ENCODE results near the gene GALNT18.

Gene GALNT18

DNA sequence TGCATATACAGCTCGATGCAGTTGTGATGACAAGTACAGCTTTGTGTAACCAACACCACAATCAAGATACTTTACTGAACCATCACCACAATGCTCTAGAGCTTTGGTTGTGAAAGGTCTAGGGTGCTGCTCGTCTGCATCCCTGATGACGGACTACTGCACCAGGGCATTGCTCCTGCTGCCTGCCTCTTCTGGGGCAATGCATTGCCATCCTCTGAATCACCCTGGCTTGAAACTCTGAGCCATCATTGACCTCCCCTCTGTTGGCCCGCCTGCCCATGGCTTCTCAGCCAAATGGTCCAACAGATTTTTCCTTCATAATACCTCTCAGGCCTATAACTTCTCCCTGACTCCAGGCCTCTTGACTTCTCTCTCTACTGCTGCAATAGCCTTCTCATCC lies 191.4 kb downstream of the GALNT18 start:
- H3K4me3 Mint-ChIP-seq = no peak overlapping the region
- no peaks in the 10 kb centered on the region for H3K9me3 Mint-ChIP-seq
- DNase-seq (ENCODE audit: low spot score) = no peak
- no peaks in the 10 kb centered on the region for H3K4me1 Mint-ChIP-seq (ENCODE audit: low read depth)
- H3K36me3 Mint-ChIP-seq (ENCODE audit: low read depth) = no peaks in the 10 kb centered on the region
- no peaks in the 10 kb centered on the region for H3K27me3 Mint-ChIP-seq (ENCODE audit: low read depth)
- H3K27ac Mint-ChIP-seq = no peak overlapping the region

DNA sequence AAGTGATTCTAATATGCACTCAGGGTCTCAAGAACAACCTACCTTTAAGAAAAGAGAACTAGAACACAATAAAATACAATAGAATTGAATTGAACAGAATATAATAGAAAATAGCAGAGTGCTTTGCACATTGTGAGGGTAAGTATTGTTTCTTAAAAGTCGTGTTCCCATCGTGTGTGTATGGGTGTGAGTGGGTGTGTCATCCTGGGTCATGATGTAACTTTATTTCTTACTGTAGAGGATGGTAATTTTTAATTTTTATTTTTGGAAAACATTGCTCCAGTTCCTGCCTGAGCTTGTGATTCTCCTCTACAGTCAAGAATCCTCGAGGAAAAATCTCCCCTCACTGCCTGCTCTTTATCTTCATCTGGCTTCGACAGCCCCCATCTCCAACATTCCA lies 193.1 kb downstream of the GALNT18 start:
- Mint-ChIP-seq H3K4me3 (no peak overlapping the region), H3K27ac (no peak overlapping the region), H3K4me1 (ENCODE audit: low read depth) (no peaks in the 10 kb centered on the region), H3K27me3 (ENCODE audit: low read depth) (no peaks in the 10 kb centered on the region), H3K9me3 (no peaks in the 10 kb centered on the region), H3K36me3 (ENCODE audit: low read depth) (no peaks in the 10 kb centered on the region)
- DNase-seq (ENCODE audit: low spot score) = no peak

DNA sequence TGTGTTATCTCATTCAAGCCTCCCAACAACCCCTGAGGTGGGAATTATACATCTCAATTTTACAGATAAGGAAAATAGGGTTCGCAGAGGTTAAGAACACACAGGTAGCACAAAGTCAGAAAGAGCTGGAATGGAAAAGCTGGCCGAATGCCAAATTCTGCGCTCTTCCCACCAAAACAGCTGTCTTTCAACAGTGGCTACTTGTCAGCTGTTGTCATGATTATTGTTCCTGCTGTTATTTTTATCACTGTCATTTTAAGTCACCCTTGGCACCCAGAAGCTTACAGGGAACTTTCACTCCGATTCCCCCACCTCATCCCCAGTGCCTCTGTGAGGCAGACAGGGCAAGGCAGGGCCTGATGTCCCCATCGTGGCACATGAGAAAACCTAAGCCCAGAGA lies 194.3 kb downstream of the GALNT18 start:
- Mint-ChIP-seq H3K27ac (no peak overlapping the region), H3K36me3 (ENCODE audit: low read depth) (no peaks in the 10 kb centered on the region), H3K4me3 (no peak overlapping the region), H3K9me3 (no peaks in the 10 kb centered on the region), H3K27me3 (ENCODE audit: low read depth) (no peaks in the 10 kb centered on the region), H3K4me1 (ENCODE audit: low read depth) (no peaks in the 10 kb centered on the region)
- DNase-seq (ENCODE audit: low spot score) = no peak

DNA sequence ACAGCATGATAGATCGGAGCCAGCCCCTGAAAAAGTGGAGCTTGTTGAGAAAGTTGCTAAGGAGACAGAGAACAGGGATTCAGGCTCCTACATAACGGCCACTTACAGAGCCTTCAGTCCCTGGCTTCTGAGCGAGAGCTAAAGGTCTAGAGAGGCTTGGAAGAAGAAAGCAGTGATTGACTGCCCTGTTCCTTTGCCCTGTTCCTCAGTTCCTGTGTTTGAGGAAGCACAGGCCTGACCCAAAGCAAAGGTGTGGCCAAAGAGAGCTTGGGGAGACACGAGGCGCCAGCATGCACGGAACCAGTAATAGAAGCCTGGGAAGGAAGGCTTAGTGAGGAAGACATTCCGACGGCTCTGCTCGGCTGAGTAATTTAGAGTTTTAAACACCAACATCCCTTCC lies 194.7 kb downstream of the GALNT18 start:
- Mint-ChIP-seq H3K4me1 (ENCODE audit: low read depth) (no peaks in the 10 kb centered on the region), H3K9me3 (no peaks in the 10 kb centered on the region), H3K27ac (no peak overlapping the region), H3K27me3 (ENCODE audit: low read depth) (no peaks in the 10 kb centered on the region), H3K36me3 (ENCODE audit: low read depth) (no peaks in the 10 kb centered on the region), H3K4me3 (no peak overlapping the region)
- DNase-seq (ENCODE audit: low spot score) = no peak

- H3K4me3 Mint-ChIP-seq = no peak overlapping the region
- no peaks in the 10 kb centered on the region for H3K27me3 Mint-ChIP-seq (ENCODE audit: low read depth)
- no peaks in the 10 kb centered on the region for H3K9me3 Mint-ChIP-seq
- H3K27ac Mint-ChIP-seq = no peak overlapping the region
- DNase-seq (ENCODE audit: low spot score) = no peak
- no peaks in the 10 kb centered on the region for H3K4me1 Mint-ChIP-seq (ENCODE audit: low read depth)
- no peaks in the 10 kb centered on the region for H3K36me3 Mint-ChIP-seq (ENCODE audit: low read depth)
Observed at GRCh38 chr11:11426226-11426952, 195.4 kb downstream of the GALNT18 start.

DNA sequence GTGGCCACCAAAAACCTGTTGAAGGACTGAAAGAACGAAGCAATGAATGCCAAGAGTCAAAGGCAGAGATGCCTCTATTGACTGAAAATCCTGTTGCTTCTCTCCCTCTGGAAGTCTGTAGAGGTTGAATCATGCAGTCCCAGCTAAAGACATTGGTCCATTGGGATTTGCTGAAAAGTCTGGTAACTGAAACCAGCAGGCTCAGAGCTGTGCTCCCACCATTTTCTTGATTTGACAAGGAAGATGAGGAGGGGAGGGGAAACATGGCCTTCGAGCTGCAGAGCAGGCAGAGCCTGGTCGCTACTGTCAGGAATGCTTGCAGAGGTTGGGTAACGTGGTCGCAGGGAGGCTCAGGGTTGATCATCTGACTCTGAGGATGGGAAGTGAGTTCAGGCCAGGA lies 196.0 kb downstream of the GALNT18 start:
- Mint-ChIP-seq H3K4me3 (no peak overlapping the region), H3K4me1 (ENCODE audit: low read depth) (no peaks in the 10 kb centered on the region), H3K27me3 (ENCODE audit: low read depth) (no peaks in the 10 kb centered on the region), H3K27ac (no peak overlapping the region), H3K9me3 (no peaks in the 10 kb centered on the region), H3K36me3 (ENCODE audit: low read depth) (no peaks in the 10 kb centered on the region)
- no peak for DNase-seq (ENCODE audit: low spot score)

DNA sequence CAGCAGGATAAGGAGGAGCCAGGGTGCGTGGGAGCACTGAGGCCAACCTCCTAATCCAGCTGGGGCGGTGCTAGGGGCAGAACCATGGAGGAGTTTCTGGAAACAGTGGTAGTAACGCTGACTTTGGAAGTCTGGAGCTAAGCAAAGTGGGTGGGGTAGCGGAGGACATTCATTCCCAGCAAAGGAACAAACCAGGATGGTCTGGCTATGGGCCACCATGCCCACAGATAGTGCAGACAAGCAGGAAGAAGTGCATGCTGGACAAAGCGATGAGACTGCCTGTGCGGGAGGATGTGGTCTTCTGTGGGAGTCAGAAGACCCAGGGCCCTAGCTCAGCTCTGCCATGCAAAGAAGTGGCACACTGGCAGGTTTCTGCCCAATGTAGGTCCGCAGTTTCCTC lies 197.1 kb downstream of the GALNT18 start:
- no peaks in the 10 kb centered on the region for H3K9me3 Mint-ChIP-seq
- no peak overlapping the region for H3K4me3 Mint-ChIP-seq
- H3K4me1 Mint-ChIP-seq (ENCODE audit: low read depth) = no peaks in the 10 kb centered on the region
- no peak for DNase-seq (ENCODE audit: low spot score)
- no peak overlapping the region for H3K27ac Mint-ChIP-seq
- H3K36me3 Mint-ChIP-seq (ENCODE audit: low read depth) = no peaks in the 10 kb centered on the region
- H3K27me3 Mint-ChIP-seq (ENCODE audit: low read depth) = no peaks in the 10 kb centered on the region

- H3K36me3 Mint-ChIP-seq (ENCODE audit: low read depth) = no peaks in the 10 kb centered on the region
Observed at GRCh38 chr11:11422411-11423128, 199.2 kb downstream of the GALNT18 start.

DNA sequence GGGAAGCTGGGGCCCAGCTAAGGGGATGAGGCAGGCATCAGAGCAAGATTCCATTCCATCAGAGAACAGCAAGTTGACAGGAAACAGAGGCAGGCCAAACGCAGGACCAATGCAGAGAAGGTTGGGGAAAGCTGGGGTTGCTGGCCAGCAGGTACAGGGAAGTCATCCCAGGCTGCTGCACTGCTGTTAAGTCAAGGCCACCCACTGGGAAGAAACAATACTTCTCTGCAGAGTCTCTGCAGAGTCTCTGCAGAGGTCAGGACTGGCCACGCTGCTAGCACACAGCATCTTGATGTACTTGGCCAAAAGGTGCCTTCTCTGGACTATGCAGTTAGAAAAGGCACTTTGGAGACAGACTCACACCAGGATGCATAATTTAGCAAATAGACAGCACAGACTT lies 200.3 kb downstream of the GALNT18 start:
- Mint-ChIP-seq H3K4me3 (no peak overlapping the region), H3K36me3 (ENCODE audit: low read depth) (no peaks in the 10 kb centered on the region), H3K4me1 (ENCODE audit: low read depth) (peaks cover 4% of the 10 kb centered on the region), H3K9me3 (no peaks in the 10 kb centered on the region), H3K27me3 (ENCODE audit: low read depth) (peaks cover 10% of the 10 kb centered on the region), H3K27ac (no peak overlapping the region)
- no peak for DNase-seq (ENCODE audit: low spot score)

More at GRCh38 chr11:11422411-11423128, 199.2 kb downstream of the GALNT18 start:
- Mint-ChIP-seq H3K27me3 (ENCODE audit: low read depth) (peaks cover 5% of the 10 kb centered on the region), H3K4me3 (no peak overlapping the region), H3K9me3 (no peaks in the 10 kb centered on the region), H3K4me1 (ENCODE audit: low read depth) (no peaks in the 10 kb centered on the region), H3K27ac (no peak overlapping the region)
- no peak for DNase-seq (ENCODE audit: low spot score)

DNA sequence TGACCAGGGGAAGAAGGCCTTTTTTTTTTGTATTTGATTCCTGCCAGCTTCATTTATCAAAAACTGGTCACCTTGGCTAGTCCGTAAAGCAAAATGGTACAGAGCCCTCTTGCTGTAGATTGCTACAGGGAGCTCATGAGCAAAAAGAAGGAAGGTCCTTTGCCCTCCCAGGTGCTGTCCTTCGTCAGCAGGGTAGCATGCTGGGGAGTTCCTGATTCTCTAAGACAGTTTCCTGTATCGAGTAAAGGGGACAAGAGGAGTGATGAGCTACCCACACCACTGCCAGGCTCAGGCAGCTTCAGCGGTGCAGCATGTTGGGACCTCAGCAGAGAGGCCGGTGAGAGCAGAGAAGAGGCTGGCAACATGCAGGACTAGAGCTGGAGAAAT lies 200.9 kb downstream of the GALNT18 start:
- no peaks in the 10 kb centered on the region for H3K9me3 Mint-ChIP-seq
- no peak overlapping the region for H3K27ac Mint-ChIP-seq
- no peak overlapping the region for H3K4me3 Mint-ChIP-seq
- H3K27me3 Mint-ChIP-seq (ENCODE audit: low read depth) = peaks cover 15% of the 10 kb centered on the region
- peaks cover 5% of the 10 kb centered on the region for H3K4me1 Mint-ChIP-seq (ENCODE audit: low read depth)
- no peak for DNase-seq (ENCODE audit: low spot score)
- no peaks in the 10 kb centered on the region for H3K36me3 Mint-ChIP-seq (ENCODE audit: low read depth)

DNA sequence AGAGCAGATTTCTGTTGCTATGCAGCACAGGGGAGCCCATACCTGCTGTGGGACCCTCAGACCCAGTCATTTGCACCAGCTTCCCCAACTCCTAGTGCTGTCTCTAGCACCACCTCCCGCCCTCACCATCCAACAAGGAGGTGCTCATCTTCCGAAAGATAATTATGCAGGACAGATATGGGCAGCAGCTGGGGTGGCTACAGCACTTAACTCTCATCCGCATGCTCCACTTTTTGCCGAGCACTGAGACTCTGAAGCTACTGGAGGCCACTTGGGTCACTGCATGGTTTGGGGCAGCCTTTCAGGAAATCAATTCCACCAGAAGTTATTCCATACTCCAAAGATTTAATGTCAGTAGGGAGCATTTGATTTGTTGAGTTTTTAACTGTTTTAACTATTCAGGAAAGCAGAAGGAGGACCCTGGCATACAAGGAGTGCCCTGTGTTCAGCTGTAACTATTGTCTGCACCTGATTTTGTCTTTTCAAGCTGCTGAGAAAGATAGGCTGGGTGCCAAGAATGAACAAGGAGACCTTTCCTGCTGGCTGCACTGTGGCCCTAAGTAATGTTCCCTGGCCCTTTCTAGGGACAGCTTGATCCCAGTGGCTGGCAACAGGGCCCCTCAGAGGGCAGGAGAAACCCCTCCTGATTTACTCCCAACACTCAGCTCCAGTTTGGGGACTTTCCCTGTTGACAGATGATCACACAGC lies 201.5 kb downstream of the GALNT18 start:
- H3K36me3 Mint-ChIP-seq (ENCODE audit: low read depth) = no peaks in the 10 kb centered on the region
- peaks cover 18% of the 10 kb centered on the region for H3K27me3 Mint-ChIP-seq (ENCODE audit: low read depth)
- H3K27ac Mint-ChIP-seq = no peak overlapping the region
- DNase-seq (ENCODE audit: low spot score) = no peak
- peaks cover 5% of the 10 kb centered on the region for H3K4me1 Mint-ChIP-seq (ENCODE audit: low read depth)
- no peak overlapping the region for H3K4me3 Mint-ChIP-seq
- H3K9me3 Mint-ChIP-seq = no peaks in the 10 kb centered on the region

- DNase-seq (ENCODE audit: low spot score) = no peak
- no peaks in the 10 kb centered on the region for H3K36me3 Mint-ChIP-seq (ENCODE audit: low read depth)
- H3K4me1 Mint-ChIP-seq (ENCODE audit: low read depth) = peaks cover 5% of the 10 kb centered on the region
- H3K27ac Mint-ChIP-seq = no peak overlapping the region
- peaks cover 18% of the 10 kb centered on the region for H3K27me3 Mint-ChIP-seq (ENCODE audit: low read depth)
- no peak overlapping the region for H3K4me3 Mint-ChIP-seq
- H3K9me3 Mint-ChIP-seq = no peaks in the 10 kb centered on the region
Observed at GRCh38 chr11:11419747-11420146, 202.1 kb downstream of the GALNT18 start.

DNA sequence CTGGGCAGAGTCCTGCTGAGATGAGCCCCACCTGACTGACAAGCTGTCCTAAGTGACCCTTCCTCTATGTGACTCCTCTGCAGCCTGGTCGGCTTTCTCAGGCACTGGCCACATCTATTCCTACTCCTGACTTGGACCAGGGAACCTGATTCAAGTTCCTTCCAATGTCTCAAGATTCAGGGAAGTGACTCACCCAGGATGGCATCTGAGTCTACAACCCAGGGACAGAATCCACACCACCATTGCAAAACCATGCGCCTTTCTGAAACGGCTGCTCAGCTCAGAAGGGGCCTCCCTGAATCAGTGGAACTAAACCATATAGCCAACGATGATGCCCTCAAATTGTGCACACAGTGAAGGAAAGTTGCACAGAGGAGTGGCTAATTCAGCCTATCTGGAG lies 204.9 kb downstream of the GALNT18 start:
- Mint-ChIP-seq H3K36me3 (ENCODE audit: low read depth) (no peaks in the 10 kb centered on the region), H3K9me3 (no peaks in the 10 kb centered on the region), H3K4me3 (no peak overlapping the region), H3K4me1 (ENCODE audit: low read depth) (peaks cover 5% of the 10 kb centered on the region), H3K27ac (no peak overlapping the region), H3K27me3 (ENCODE audit: low read depth) (peaks cover 18% of the 10 kb centered on the region)
- no peak for DNase-seq (ENCODE audit: low spot score)

DNA sequence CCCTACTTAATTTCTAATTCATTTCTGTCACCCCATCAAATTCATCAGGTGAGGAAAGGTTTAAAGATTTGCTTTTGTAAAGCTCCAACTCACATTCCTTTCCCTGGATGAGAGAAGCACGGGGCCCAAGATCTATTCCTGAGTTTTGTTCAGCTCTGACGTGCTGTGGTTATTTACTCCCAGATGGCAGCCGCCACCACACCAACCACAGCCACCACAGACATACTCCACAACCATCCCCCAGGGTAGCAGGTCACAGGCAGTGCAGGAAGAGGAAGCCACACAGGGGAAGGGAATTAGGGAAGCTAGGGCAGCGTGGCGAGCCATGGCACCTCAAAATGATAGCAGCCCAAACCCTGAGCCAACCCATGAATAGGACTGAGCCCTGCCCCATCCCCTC lies 205.3 kb downstream of the GALNT18 start:
- no peak for DNase-seq (ENCODE audit: low spot score)
- Mint-ChIP-seq H3K4me3 (no peak overlapping the region), H3K27me3 (ENCODE audit: low read depth) (peaks cover 18% of the 10 kb centered on the region), H3K27ac (no peak overlapping the region), H3K9me3 (no peaks in the 10 kb centered on the region), H3K36me3 (ENCODE audit: low read depth) (no peaks in the 10 kb centered on the region), H3K4me1 (ENCODE audit: low read depth) (peaks cover 5% of the 10 kb centered on the region)
